Mononuclear cell (primary cell): ENCODE results near the gene TAF1C. TPM values are rescaled to one million over a fixed set of nuclear protein-coding genes. Genes with fewer than 3 reads are reported as not detected.

Experiments used
- H3K27me3 ChIP-seq: 2 replicates; pipeline ENCODE4 v1.6.0; 2011; ENCODE audit warnings: low read length, control low read depth; ENCODE audit not compliant: insufficient read depth
- H3K4me1 ChIP-seq: 2 replicates; pipeline ENCODE4 v1.5.1; 2011; ENCODE audit warnings: mild to moderate bottlenecking, low read length, control low read depth; ENCODE audit not compliant: insufficient read depth
- H3K4me3 ChIP-seq: 2 replicates; pipeline ENCODE4 v1.5.1; 2011; ENCODE audit warnings: mild to moderate bottlenecking, low read length, moderate library complexity
- H3K9me3 ChIP-seq: 2 replicates; pipeline ENCODE4 v1.5.1; 2011; ENCODE audit warnings: low read depth, mild to moderate bottlenecking, control low read depth, low read length
- total RNA-seq: library from RNA; depleted of rRNA; stranded (reverse); fragments of >200 nt; gene quantifications from one replicate; pipeline ENCODE4 v1.2.3, GENCODE V29; 2012

TAF1C gene
- total RNA-seq, 1 donor, result 21.3 TPM

DNA sequence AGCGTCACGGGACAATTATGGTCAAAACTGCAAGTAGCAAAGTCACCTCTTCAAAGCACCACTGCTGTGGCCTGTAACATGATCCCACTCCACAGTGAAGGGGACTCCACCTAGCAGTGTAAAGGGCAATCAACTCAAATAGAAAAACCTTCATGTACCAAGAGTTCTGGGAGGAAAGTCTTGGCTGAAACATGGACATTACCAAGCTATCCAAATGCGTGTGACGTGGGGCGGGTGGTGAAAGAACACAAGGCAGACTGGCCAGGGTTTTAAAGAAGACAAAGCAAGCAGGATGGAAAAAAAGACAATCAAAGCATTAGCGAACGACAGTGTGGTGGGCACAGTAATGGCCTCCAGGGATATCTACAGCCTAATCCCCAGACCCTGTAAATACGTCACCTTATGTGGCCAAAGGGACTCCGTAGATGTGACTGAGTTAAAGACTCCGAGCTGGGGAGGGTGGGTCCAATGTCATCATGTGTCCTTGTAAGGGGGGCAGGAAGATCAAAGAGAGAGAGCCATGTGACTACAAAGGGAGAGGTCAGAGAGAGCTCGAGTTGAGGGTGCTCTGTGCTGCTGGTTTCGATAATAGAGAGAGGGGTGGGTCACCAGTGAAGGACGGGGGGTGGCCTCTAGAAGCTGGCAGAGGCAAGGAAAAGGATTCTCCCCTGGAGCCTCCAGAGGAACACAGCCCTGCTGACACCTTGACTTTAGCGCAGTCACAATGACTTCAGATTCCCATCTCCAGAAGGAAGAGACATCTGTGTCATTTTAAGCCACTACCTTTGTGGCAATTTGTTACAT lies 47.8 kb downstream of the TAF1C start:
- no peaks in the 10 kb centered on the region for H3K9me3 ChIP-seq
- H3K4me1 ChIP-seq, result peaks cover 2% of the 10 kb centered on the region
- H3K4me3 ChIP-seq, result no peak overlapping the region
- H3K27me3 ChIP-seq, result no peaks in the 10 kb centered on the region

DNA sequence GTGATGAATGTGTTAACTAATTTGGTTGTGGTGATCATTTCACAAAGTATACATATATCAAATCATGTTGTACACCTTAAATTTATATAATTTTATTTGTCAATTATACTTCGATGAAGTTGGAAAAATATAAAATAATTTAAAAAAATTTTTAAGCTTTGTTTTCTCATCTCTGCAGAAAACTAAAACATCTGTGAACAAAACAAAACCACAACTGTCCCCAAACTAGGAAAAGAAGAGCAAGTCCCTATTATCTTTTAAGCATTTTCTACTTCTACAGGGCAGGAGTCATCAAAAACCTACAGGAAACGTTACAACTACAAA lies 48.4 kb downstream of the TAF1C start:
- Histone ChIP-seq H3K9me3 (no peaks in the 10 kb centered on the region), H3K27me3 (no peaks in the 10 kb centered on the region), H3K4me1 (no peaks in the 10 kb centered on the region), H3K4me3 (no peak overlapping the region)

DNA sequence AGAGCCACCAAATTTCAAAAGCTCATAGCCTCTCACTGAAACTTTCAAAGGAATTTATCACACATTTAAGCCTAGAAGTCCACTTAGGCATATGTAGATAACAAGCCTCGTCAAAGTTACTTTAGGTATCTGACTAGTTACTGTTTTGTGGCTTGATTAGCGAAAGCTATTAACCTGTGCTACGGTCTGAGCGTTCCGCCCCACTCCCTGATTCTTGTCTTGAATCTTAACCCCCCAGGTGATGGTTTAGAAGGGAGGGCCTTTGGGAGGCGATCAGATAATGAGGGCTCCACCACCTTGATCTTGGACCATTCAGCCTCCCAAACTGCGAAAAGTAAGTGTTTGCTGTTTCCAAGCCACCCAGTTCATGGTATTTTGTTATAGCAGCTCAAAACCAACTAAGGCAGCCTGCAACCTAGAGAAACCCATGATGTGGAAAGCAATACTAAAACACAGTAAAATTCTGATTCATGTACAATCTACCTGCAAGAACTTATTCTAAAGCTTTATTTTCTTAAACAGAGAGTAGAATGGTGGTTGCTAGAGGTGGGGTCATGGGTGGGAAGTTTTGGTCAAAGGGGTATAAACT lies 49.0 kb downstream of the TAF1C start:
- Histone ChIP-seq H3K4me1 (no peaks in the 10 kb centered on the region), H3K9me3 (no peaks in the 10 kb centered on the region), H3K4me3 (no peak overlapping the region), H3K27me3 (no peaks in the 10 kb centered on the region)

DNA sequence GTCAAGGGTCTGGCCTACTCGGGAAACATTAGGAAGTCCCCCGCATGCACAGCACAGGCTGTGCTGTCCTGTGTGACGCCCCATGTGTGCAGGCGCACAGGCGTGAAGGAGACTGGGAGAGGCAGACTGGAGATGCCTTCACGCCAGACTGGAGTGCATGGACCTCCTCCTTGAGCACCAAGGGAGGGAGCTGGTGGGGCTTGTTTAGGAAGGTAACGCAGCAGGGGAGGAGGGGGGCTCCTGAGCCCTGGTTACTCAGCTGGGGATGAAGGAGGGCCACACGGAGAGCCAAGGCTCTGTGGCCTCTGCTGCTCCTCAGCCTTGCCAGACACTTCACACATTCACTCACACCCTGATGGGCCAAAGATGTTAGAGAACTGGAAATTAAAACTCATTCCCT lies 49.6 kb downstream of the TAF1C start:
- H3K27me3 ChIP-seq, result no peaks in the 10 kb centered on the region
- no peaks in the 10 kb centered on the region for H3K4me1 ChIP-seq
- no peak overlapping the region for H3K4me3 ChIP-seq
- H3K9me3 ChIP-seq, result no peaks in the 10 kb centered on the region

DNA sequence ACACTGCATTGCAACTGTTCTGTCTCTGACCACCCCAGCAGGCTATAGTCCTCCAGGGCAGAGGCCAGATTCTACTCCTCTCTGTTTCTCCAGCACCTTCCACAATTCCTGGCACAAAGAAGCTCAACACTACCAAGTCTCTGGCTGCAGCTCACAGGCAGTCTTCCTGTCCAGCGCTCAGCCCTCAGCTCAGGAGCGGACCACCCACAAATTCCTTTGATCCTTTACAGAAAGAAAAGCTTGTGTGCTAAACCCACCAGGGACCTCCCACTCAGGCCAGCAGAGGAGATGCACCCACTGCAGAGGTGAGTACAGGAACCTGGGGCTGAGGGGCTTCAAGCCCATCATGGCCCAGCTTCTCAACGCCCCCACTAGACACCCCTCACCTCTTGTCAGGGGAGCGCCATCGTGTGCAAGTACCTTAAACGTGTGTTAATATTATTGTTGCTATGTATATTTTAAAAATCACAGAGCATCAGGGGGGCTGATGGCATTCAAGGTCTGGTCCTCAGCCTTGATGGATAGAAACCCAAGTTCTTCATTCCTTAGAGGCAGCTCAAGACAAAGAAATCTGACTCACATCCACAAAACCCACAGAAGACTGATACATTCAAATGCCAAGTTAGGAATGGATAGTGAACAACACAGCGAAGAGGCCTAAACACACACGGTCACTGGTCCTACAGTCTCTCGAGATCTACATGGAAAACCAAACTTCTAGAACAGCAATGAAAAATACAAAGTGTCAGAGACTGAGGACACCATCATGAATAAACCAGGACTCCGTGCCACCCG lies 50.3 kb downstream of the TAF1C start:
- no peaks in the 10 kb centered on the region for H3K4me1 ChIP-seq
- H3K9me3 ChIP-seq, result no peaks in the 10 kb centered on the region
- H3K4me3 ChIP-seq, result no peak overlapping the region

DNA sequence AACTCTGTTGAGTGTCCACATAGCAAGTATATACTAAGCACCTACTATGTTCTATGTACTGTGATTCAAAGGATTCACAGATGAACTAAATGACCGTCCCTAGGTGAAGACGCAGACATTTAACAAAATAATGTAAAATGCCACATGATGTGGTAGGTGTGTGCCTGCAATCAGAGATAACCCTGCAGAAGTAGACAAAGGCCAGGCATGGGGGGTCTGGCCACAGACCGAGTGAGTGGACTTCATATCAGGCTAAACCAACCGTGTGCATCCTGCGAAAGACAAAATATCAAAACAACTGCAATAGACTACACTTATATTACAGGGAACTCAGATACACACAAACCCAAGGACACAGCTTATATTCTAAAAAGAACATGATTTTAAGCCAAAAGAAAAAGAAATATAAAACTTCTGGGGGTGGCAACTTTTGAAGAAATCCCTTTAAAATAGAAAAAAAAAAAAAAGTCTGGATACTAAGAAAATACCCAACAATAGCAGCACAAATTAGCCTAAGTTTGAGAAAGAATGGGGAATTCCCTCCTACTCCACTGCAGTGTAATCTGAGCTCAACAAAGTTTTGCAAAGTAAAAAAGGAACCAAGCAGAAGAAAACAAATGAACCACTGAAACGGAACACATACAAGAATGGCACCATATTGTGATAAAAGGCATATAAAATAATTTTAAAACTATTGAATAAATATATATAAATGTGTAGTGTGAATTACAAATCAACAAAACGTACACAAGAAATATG lies 54.2 kb downstream of the TAF1C start:
- H3K4me3 ChIP-seq, result no peak overlapping the region
- H3K4me1 ChIP-seq, result no peaks in the 10 kb centered on the region
- H3K9me3 ChIP-seq, result no peaks in the 10 kb centered on the region
- no peaks in the 10 kb centered on the region for H3K27me3 ChIP-seq

More for the DNA sequence above, 50.3 kb downstream of the TAF1C start:
- H3K27me3 ChIP-seq, result no peaks in the 10 kb centered on the region

DNA sequence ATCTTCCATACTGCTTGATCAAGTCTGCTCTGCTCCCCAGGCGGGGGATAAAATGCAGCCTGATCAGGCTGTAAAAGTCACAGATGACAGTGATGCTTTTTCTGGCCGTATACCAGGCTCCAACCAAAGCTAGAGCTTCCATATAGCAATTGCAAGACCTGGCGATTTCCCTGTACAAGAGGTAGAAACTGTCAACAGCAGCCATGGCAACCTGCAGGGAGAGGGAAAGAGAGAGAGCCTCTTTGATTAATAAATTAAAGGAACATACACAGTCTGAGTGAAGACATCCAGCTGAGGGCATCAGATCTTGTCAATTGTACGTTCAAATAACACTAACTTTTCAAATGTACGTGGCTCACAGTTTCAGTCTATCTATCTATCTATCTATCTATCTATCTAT lies 55.7 kb downstream of the TAF1C start:
- Histone ChIP-seq H3K27me3 (no peaks in the 10 kb centered on the region), H3K4me3 (no peak overlapping the region), H3K4me1 (no peaks in the 10 kb centered on the region), H3K9me3 (no peaks in the 10 kb centered on the region)

Other genes with a start within 250 kb of the TAF1C start
- 4.1 TPM for gene OSGIN1, start 233.8 kb downstream of the TAF1C start, total RNA-seq
- not detected for gene NECAB2, start 218.8 kb downstream of the TAF1C start, total RNA-seq
- gene SLC38A8, start 144.3 kb downstream of the TAF1C start, total RNA-seq, result not detected
- gene MBTPS1, start 70.1 kb downstream of the TAF1C start, total RNA-seq, result 89.3 TPM
- 12.0 TPM for gene HSDL1, start 41.9 kb downstream of the TAF1C start, total RNA-seq
- gene DNAAF1, start 41.7 kb downstream of the TAF1C start, total RNA-seq, result 25.3 TPM
- not detected for gene ADAD2, start 4.1 kb upstream of the TAF1C start, total RNA-seq
- gene KCNG4, start 53.0 kb upstream of the TAF1C start, total RNA-seq, result not detected
- gene WFDC1, start 107.8 kb upstream of the TAF1C start, total RNA-seq, result 0.10 TPM
- gene ATP2C2, start 181.5 kb upstream of the TAF1C start, total RNA-seq, result not detected